ENCODE measurements around the gene ARID3A.
"Not testable (repeated sequence)": the region's sequence is repeated elsewhere in the genome, so short reads cannot be mapped to it uniquely, and the experiment has no call there.

The ARID3A gene

GRCh38 chr19:925526-926322 is at the start of gene ARID3A:
TSS of gene ARID3A (plus strand) at chr19:926035. CDS start at chr19:929529, 3,494 bp downstream.
- H3K4me3 ChIP-seq (ENCODE audit: low read depth, low read length): peak within 1 kb of the TSS; percentile 74
- H3K4me1 ChIP-seq (ENCODE audit: control insufficient read depth, insufficient read depth, low read length): no peaks in the 10 kb centered on the region
- H3K27me3 ChIP-seq (ENCODE audit: control insufficient read depth, insufficient read depth, low read length): peaks cover 7% of the 10 kb centered on the region
- H3K36me3 ChIP-seq (ENCODE audit: control insufficient read depth, insufficient read depth, low read length): peaks cover 8% of the 10 kb centered on the region
- H3K9ac ChIP-seq (ENCODE audit: low read depth, low read length): peak within 1 kb of the TSS; percentile 76
- H3K9me3 ChIP-seq (ENCODE audit: control insufficient read depth, insufficient read depth, low read length): no peaks in the 10 kb centered on the region

- H3K27me3 ChIP-seq (ENCODE audit: control insufficient read depth, insufficient read depth, low read length): no peaks in the 10 kb centered on the region
- H3K4me3 ChIP-seq (ENCODE audit: low read depth, low read length): no peak overlapping the region
- no peaks in the 10 kb centered on the region for H3K9me3 ChIP-seq (ENCODE audit: control insufficient read depth, insufficient read depth, low read length)
- H3K9ac ChIP-seq (ENCODE audit: low read depth, low read length): no peak overlapping the region
- H3K4me1 ChIP-seq (ENCODE audit: control insufficient read depth, insufficient read depth, low read length): peaks cover 2% of the 10 kb centered on the region
- peaks cover 27% of the 10 kb centered on the region for H3K36me3 ChIP-seq (ENCODE audit: control insufficient read depth, insufficient read depth, low read length)
Observed at GRCh38 chr19:876089-876488, 49.7 kb upstream of the ARID3A start.

- H3K4me1 ChIP-seq (ENCODE audit: control insufficient read depth, insufficient read depth, low read length): peaks cover 2% of the 10 kb centered on the region
- no peaks in the 10 kb centered on the region for H3K9me3 ChIP-seq (ENCODE audit: control insufficient read depth, insufficient read depth, low read length)
- H3K27me3 ChIP-seq (ENCODE audit: control insufficient read depth, insufficient read depth, low read length): no peaks in the 10 kb centered on the region
- H3K9ac ChIP-seq (ENCODE audit: low read depth, low read length): no peak overlapping the region
- H3K4me3 ChIP-seq (ENCODE audit: low read depth, low read length): no peak overlapping the region
- peaks cover 32% of the 10 kb centered on the region for H3K36me3 ChIP-seq (ENCODE audit: control insufficient read depth, insufficient read depth, low read length)
Observed at GRCh38 chr19:876780-877314, 49.0 kb upstream of the ARID3A start.

GRCh38 chr19:877992-878660 is 47.7 kb upstream of the ARID3A start:
- not testable (repeated sequence) for H3K4me3 ChIP-seq (ENCODE audit: low read depth, low read length); H3K27me3 ChIP-seq (ENCODE audit: control insufficient read depth, insufficient read depth, low read length); H3K4me1 ChIP-seq (ENCODE audit: control insufficient read depth, insufficient read depth, low read length); H3K9ac ChIP-seq (ENCODE audit: low read depth, low read length); H3K9me3 ChIP-seq (ENCODE audit: control insufficient read depth, insufficient read depth, low read length)
- peaks cover 37% of the 10 kb centered on the region for H3K36me3 ChIP-seq (ENCODE audit: control insufficient read depth, insufficient read depth, low read length)

GRCh38 chr19:878751-879561 is 46.9 kb upstream of the ARID3A start:
- H3K4me1 ChIP-seq (ENCODE audit: control insufficient read depth, insufficient read depth, low read length); H3K4me3 ChIP-seq (ENCODE audit: low read depth, low read length); H3K9ac ChIP-seq (ENCODE audit: low read depth, low read length); H3K9me3 ChIP-seq (ENCODE audit: control insufficient read depth, insufficient read depth, low read length); H3K27me3 ChIP-seq (ENCODE audit: control insufficient read depth, insufficient read depth, low read length): not testable (repeated sequence)
- H3K36me3 ChIP-seq (ENCODE audit: control insufficient read depth, insufficient read depth, low read length): peaks cover 33% of the 10 kb centered on the region

GRCh38 chr19:879711-880438 is 46.0 kb upstream of the ARID3A start:
- Histone ChIP-seq H3K9ac (ENCODE audit: low read depth, low read length) (no peak overlapping the region), H3K27me3 (ENCODE audit: control insufficient read depth, insufficient read depth, low read length) (no peaks in the 10 kb centered on the region), H3K4me3 (ENCODE audit: low read depth, low read length) (no peak overlapping the region), H3K4me1 (ENCODE audit: control insufficient read depth, insufficient read depth, low read length) (no peaks in the 10 kb centered on the region), H3K36me3 (ENCODE audit: control insufficient read depth, insufficient read depth, low read length) (peaks cover 33% of the 10 kb centered on the region), H3K9me3 (ENCODE audit: control insufficient read depth, insufficient read depth, low read length) (no peaks in the 10 kb centered on the region)

GRCh38 chr19:881385-882071 is 44.3 kb upstream of the ARID3A start:
- H3K9ac ChIP-seq (ENCODE audit: low read depth, low read length): no peak overlapping the region
- no peak overlapping the region for H3K4me3 ChIP-seq (ENCODE audit: low read depth, low read length)
- no peaks in the 10 kb centered on the region for H3K9me3 ChIP-seq (ENCODE audit: control insufficient read depth, insufficient read depth, low read length)
- H3K36me3 ChIP-seq (ENCODE audit: control insufficient read depth, insufficient read depth, low read length): peaks cover 36% of the 10 kb centered on the region
- no peaks in the 10 kb centered on the region for H3K4me1 ChIP-seq (ENCODE audit: control insufficient read depth, insufficient read depth, low read length)
- no peaks in the 10 kb centered on the region for H3K27me3 ChIP-seq (ENCODE audit: control insufficient read depth, insufficient read depth, low read length)

- H3K36me3 ChIP-seq (ENCODE audit: control insufficient read depth, insufficient read depth, low read length): peaks cover 36% of the 10 kb centered on the region
Observed at GRCh38 chr19:882871-883497, 42.9 kb upstream of the ARID3A start.

GRCh38 chr19:883661-884211 is 42.1 kb upstream of the ARID3A start:
- H3K27me3 ChIP-seq (ENCODE audit: control insufficient read depth, insufficient read depth, low read length): no peaks in the 10 kb centered on the region
- H3K9me3 ChIP-seq (ENCODE audit: control insufficient read depth, insufficient read depth, low read length): no peaks in the 10 kb centered on the region
- no peaks in the 10 kb centered on the region for H3K4me1 ChIP-seq (ENCODE audit: control insufficient read depth, insufficient read depth, low read length)
- H3K4me3 ChIP-seq (ENCODE audit: low read depth, low read length): no peak overlapping the region
- no peak overlapping the region for H3K9ac ChIP-seq (ENCODE audit: low read depth, low read length)
- H3K36me3 ChIP-seq (ENCODE audit: control insufficient read depth, insufficient read depth, low read length): peaks cover 39% of the 10 kb centered on the region

More at GRCh38 chr19:882871-883497, 42.9 kb upstream of the ARID3A start:
- Histone ChIP-seq H3K4me3 (ENCODE audit: low read depth, low read length) (no peak overlapping the region), H3K9ac (ENCODE audit: low read depth, low read length) (no peak overlapping the region), H3K27me3 (ENCODE audit: control insufficient read depth, insufficient read depth, low read length) (no peaks in the 10 kb centered on the region), H3K4me1 (ENCODE audit: control insufficient read depth, insufficient read depth, low read length) (no peaks in the 10 kb centered on the region), H3K9me3 (ENCODE audit: control insufficient read depth, insufficient read depth, low read length) (no peaks in the 10 kb centered on the region)

- H3K36me3 ChIP-seq (ENCODE audit: control insufficient read depth, insufficient read depth, low read length): peaks cover 42% of the 10 kb centered on the region
- no peak overlapping the region for H3K4me3 ChIP-seq (ENCODE audit: low read depth, low read length)
- H3K9ac ChIP-seq (ENCODE audit: low read depth, low read length): no peak overlapping the region
- H3K27me3 ChIP-seq (ENCODE audit: control insufficient read depth, insufficient read depth, low read length): no peaks in the 10 kb centered on the region
- H3K9me3 ChIP-seq (ENCODE audit: control insufficient read depth, insufficient read depth, low read length): no peaks in the 10 kb centered on the region
- no peaks in the 10 kb centered on the region for H3K4me1 ChIP-seq (ENCODE audit: control insufficient read depth, insufficient read depth, low read length)
Observed at GRCh38 chr19:884420-885211, 41.2 kb upstream of the ARID3A start.
